SU-DHL-6 (cell line): ENCODE results near the gene INTS3.
A peak's percentile ranks its signal among the peaks of the same experiment; 100 is the strongest.

ENCODE experiments used
- H2AFZ ChIP-seq: fragments of 200-600 bp; sonication (generic); 2 replicates; pipeline ENCODE4 v1.6.1; 2014; ENCODE audit warnings: low read depth, mild to moderate bottlenecking, moderate library complexity, mixed read lengths, antibody characterized with exemption, low read length; ENCODE audit not compliant: severe bottlenecking
- H3F3A ChIP-seq: fragments of 200-600 bp; shearing (Covaris generic); 2 replicates; pipeline ENCODE4 v1.6.0; 2016; ENCODE audit warnings: antibody characterized with exemption, mild to moderate bottlenecking; ENCODE audit not compliant: insufficient read depth
- H3K27ac ChIP-seq: fragments of 200-600 bp; sonication (generic); 2 replicates; pipeline ENCODE4 v1.5.1; 2016; ENCODE audit warnings: low read depth, mild to moderate bottlenecking, low read length, moderate library complexity, mixed read lengths
- H3K27me3 ChIP-seq: fragments of 200-600 bp; sonication (generic), shearing (Covaris generic); 2 replicates; pipeline ENCODE4 v1.6.0; 2014; ENCODE audit warnings: mild to moderate bottlenecking, low read length
- H3K36me3 ChIP-seq: fragments of 200-600 bp; sonication (generic); 2 replicates; pipeline ENCODE4 v1.6.1; 2014; ENCODE audit warnings: mild to moderate bottlenecking, low read length, mixed read lengths
- H3K4me2 ChIP-seq: fragments of 300-600, 200-600 bp; shearing (Covaris generic), sonication (generic); 2 replicates; pipeline ENCODE4 v1.6.0; 2014; ENCODE audit warnings: low read length, low read depth, mild to moderate bottlenecking; ENCODE audit not compliant: poor library complexity, severe bottlenecking
- H3K4me3 ChIP-seq: fragments of 200-600 bp; sonication (generic); 2 replicates; pipeline ENCODE4 v1.5.1; 2014; ENCODE audit warnings: antibody characterized with exemption, low read length, mild to moderate bottlenecking, mixed read lengths; ENCODE audit not compliant: insufficient read depth, poor library complexity, severe bottlenecking
- H3K79me2 ChIP-seq: fragments of 200-600 bp; sonication (generic); 2 replicates; pipeline ENCODE4 v1.6.1; 2014; ENCODE audit warnings: mild to moderate bottlenecking, low read length, moderate library complexity; ENCODE audit not compliant: insufficient read depth
- H3K9ac ChIP-seq: fragments of 200-600 bp; sonication (generic); 2 replicates; pipeline ENCODE4 v1.7.0; 2014; ENCODE audit warnings: mild to moderate bottlenecking, low read length
- H3K9me2 ChIP-seq: fragments of 200-600 bp; sonication (generic); replicated peaks from 2 replicates; pipeline ENCODE4 v1.6.1; 2014; ENCODE audit warnings: low read length; ENCODE audit not compliant: insufficient read depth
- H3K9me3 ChIP-seq: fragments of 200-600 bp; sonication (generic); 2 replicates; pipeline ENCODE4 v1.6.1; 2014; ENCODE audit warnings: low read length, mixed read lengths; ENCODE audit not compliant: insufficient read depth
- H4K20me1 ChIP-seq: fragments of 200-600 bp; sonication (generic); 2 replicates; pipeline ENCODE4 v1.6.1; 2014; ENCODE audit warnings: low read depth, mild to moderate bottlenecking, antibody characterized with exemption, low read length, moderate library complexity, mixed read lengths
- EZH2phosphoT487 ChIP-seq: fragments of 200-600 bp; sonication (generic), shearing (Covaris generic); conservative IDR thresholded peaks from 2 replicates; pipeline ENCODE4 v1.6.1; 2018; ENCODE audit warnings: mild to moderate bottlenecking, antibody characterized with exemption, low read length, moderate library complexity, mixed read lengths
- TF ChIP-seq, protein P1 (sequence below): fragments of 200-600 bp; sonication (generic); IDR thresholded peaks from one replicate; pipeline ENCODE4 v1.5.1; 2017; ENCODE audit warnings: antibody characterized with exemption, mild to moderate bottlenecking, low read length, moderate library complexity; ENCODE audit not compliant: insufficient read depth, poor library complexity, severe bottlenecking

The INTS3 gene

DNA sequence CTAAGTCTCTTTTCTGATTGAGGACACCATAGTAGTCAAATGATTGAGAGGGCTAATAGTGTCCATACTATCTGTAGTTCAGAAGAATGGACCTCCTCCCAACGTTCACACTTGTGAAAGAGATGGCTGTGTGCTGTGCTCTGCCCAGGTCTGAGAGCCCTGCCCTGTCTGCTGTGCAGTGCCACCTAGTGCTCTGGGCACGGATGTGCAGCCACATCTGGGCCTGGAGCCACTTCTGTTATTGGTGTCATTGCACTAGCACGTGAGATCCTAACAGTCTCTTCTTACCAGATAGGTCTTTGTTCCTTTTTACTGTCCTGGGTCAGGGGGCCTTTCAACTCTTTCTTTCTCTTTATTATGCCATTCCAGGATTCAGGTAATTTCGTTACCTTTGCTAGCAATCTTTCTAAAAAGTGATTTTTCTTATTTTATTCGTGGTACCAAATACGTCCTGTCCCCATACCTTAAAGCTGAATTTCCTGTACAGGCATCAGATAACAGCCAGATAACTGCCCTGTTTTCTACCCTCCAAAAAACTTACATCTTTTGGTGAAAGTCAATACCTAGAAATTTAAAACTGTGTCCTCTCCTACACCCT lies 21.7 kb downstream of the INTS3 start:
- Histone ChIP-seq H3F3A (0 out of 2 replicates have a peak, but pooled peaks cover 5% of the 10 kb centered on the region), H3K79me2 (no peaks in the 10 kb centered on the region; the same call in 1 of the 2 replicates), H4K20me1 (no peaks in the 10 kb centered on the region), H3K36me3 (peaks cover 4% of the 10 kb centered on the region; the same call in 1 of the 2 replicates), H3K9me2 (no peaks in the 10 kb centered on the region), H3K27ac (no peak overlapping the region), H3K4me2 (no peak overlapping the region), H3K9me3 (no peaks in the 10 kb centered on the region), H3K27me3 (no peaks in the 10 kb centered on the region), H2AFZ (no peak overlapping the region), H3K4me3 (no peak overlapping the region), H3K9ac (no peak overlapping the region)
- no peak for TF ChIP-seq EZH2phosphoT487
- TF ChIP-seq, protein P1, sequence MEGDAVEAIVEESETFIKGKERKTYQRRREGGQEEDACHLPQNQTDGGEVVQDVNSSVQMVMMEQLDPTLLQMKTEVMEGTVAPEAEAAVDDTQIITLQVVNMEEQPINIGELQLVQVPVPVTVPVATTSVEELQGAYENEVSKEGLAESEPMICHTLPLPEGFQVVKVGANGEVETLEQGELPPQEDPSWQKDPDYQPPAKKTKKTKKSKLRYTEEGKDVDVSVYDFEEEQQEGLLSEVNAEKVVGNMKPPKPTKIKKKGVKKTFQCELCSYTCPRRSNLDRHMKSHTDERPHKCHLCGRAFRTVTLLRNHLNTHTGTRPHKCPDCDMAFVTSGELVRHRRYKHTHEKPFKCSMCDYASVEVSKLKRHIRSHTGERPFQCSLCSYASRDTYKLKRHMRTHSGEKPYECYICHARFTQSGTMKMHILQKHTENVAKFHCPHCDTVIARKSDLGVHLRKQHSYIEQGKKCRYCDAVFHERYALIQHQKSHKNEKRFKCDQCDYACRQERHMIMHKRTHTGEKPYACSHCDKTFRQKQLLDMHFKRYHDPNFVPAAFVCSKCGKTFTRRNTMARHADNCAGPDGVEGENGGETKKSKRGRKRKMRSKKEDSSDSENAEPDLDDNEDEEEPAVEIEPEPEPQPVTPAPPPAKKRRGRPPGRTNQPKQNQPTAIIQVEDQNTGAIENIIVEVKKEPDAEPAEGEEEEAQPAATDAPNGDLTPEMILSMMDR, result peak; percentile 86

DNA sequence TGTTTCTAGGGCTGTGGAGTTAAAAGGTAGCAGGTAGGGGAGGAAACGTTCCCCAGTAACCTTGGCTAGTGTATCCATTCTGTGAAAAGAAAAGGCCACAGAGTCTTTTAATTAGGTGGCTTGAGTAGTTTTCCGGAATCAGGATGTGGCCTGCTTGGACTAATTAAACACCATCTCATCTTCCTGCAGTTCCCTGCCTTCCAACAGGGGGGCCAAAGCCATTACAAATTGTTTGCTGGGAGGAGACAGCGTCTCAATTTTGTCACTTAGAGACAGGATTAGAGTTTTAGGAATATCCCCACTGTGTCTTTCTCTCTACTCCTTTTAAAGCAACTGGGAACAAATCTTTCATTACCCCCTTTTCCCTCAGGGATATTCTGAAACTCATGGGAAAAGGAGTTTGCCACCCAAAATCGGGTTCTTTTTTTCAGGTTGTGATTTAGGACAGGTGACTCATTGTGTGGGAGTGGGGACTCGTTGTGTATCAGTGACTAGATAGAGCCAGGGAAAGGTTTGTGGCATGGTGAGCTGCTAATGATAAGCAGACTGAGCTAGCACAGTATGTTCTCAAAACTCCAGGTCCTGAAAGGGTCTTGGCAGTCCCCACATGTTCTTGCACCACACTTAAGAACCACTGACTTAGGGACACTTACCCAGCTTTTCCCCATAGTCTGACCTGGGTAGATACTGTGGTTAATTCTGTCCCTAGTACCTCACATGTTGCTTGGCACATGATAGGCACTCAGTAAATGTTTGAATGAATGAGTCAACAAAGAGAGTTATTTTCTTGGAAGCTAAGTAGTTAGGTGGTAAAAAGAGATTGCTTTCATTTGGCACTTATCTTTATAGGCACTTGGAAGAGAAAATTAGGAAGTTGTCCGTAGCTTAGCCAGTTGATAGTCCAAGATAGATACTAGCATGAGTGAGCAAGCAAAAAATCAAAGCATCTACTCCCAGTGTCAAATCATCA lies 22.5 kb downstream of the INTS3 start:
- Histone ChIP-seq H3K4me2 (no peak overlapping the region), H2AFZ (no peak overlapping the region), H3K27me3 (no peaks in the 10 kb centered on the region), H3K9ac (no peak overlapping the region), H3K9me2 (no peaks in the 10 kb centered on the region), H4K20me1 (no peaks in the 10 kb centered on the region), H3K27ac (no peak overlapping the region), H3F3A (0 out of 2 replicates have a peak, but pooled peaks cover 5% of the 10 kb centered on the region), H3K79me2 (no peaks in the 10 kb centered on the region), H3K9me3 (no peaks in the 10 kb centered on the region), H3K36me3 (peaks cover 4% of the 10 kb centered on the region; the same call in 1 of the 2 replicates), H3K4me3 (no peak overlapping the region)
- TF ChIP-seq EZH2phosphoT487, result no peak
- TF ChIP-seq, protein P1, result no peak

DNA sequence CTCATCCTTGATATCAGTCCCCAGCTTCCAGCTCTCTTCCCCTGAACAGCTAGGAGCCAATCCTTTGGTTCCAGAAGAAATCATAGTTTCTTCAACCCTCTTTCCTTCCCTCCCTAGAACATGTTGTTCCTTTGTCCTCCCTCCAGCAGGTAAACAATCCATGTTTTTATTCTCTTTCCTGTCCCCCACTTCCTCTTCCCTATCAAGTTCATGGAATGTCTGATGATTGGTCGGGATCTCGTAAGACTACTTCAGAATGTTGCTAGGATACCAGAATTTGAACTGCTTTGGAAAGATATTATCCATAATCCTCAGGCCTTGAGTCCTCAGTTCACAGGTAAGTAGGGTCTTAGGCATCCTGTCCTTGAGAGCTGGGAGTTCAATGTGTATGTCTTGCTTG lies 24.2 kb downstream of the INTS3 start:
- Histone ChIP-seq H3K79me2 (no peaks in the 10 kb centered on the region), H3K9me2 (no peaks in the 10 kb centered on the region), H3K9ac (no peak overlapping the region), H3K27me3 (no peaks in the 10 kb centered on the region), H3K4me2 (no peak overlapping the region), H3K36me3 (peaks cover 4% of the 10 kb centered on the region; the same call in 1 of the 2 replicates), H4K20me1 (no peaks in the 10 kb centered on the region), H2AFZ (no peak overlapping the region), H3K4me3 (no peak overlapping the region), H3K27ac (no peak overlapping the region), H3K9me3 (no peaks in the 10 kb centered on the region), H3F3A (0 out of 2 replicates have a peak, but pooled peaks cover 5% of the 10 kb centered on the region)
- TF ChIP-seq, protein P1, result no peak
- TF ChIP-seq EZH2phosphoT487, result no peak
